CD4-positive, alpha-beta memory T cell (primary cell): ENCODE results near the gene DGKG. TPM values are rescaled to one million over a fixed set of nuclear protein-coding genes. Genes with fewer than 3 reads are reported as not detected.

Experiments used
- CTCF ChIA-PET: fragments of 350-600 bp; sonication (Branson Sonifier 250); formaldehyde crosslinking; loops from one replicate; lab custom pipeline; 2021; ENCODE audit warnings: inconsistent platforms; ENCODE audit not compliant: partially characterized antibody; lab: Charles Lee
- POLR2A ChIA-PET: fragments of 350-600 bp; sonication (Branson Sonifier 250); formaldehyde crosslinking; loops from one replicate; lab custom pipeline; 2021; ENCODE audit not compliant: partially characterized antibody; lab: Charles Lee
- DNase-seq, 5 donors: peaks; one replicate each; pipeline versions ENCODE4 v3.0.0 to v3.0.0-alpha.2; 2020 to 2022; ENCODE audit warnings: mixed read lengths in 1 of 5
- H3K27ac ChIP-seq: one replicate; pipeline ENCODE4 v1.7.0; 2013; ENCODE audit warnings: low read depth, low read length
- H3K27me3 ChIP-seq: 2 replicates; pipeline ENCODE4 v1.7.0; 2013; ENCODE audit warnings: mild to moderate bottlenecking, low read length, moderate library complexity; ENCODE audit not compliant: insufficient read depth
- H3K36me3 ChIP-seq: 2 replicates; pipeline ENCODE4 v1.7.0; 2013; ENCODE audit warnings: mild to moderate bottlenecking, low read length, moderate library complexity; ENCODE audit not compliant: insufficient read depth
- H3K4me1 ChIP-seq: 2 replicates; pipeline ENCODE4 v1.7.0; 2013; ENCODE audit warnings: mild to moderate bottlenecking, low read length, moderate library complexity; ENCODE audit not compliant: insufficient read depth
- H3K4me3 ChIP-seq, 2 donors: one replicate each; pipeline ENCODE4 v1.7.0; 2013; ENCODE audit warnings: low read length in 2 of 2, mild to moderate bottlenecking in 1 of 2
- H3K9me3 ChIP-seq, 2 donors: one replicate each; pipeline ENCODE4 v1.7.0; 2013; ENCODE audit warnings: low read length in 2 of 2, control low read depth in 1 of 2; ENCODE audit not compliant: control insufficient read depth in 1 of 2
- H3K27ac Mint-ChIP-seq, 7 donors: one replicate each; pipeline ENCODE4 v1.8.0; 2020 to 2021; ENCODE audit warnings: mixed read lengths in 7 of 7, mild to moderate bottlenecking in 6 of 7, inconsistent platforms in 3 of 7, moderate library complexity in 3 of 7
- H3K27me3 Mint-ChIP-seq, 2 donors: one replicate each; pipeline ENCODE4 v1.8.0; 2020 to 2021; ENCODE audit warnings: mixed read lengths in 2 of 2
- H3K36me3 Mint-ChIP-seq, 2 donors: one replicate each; pipeline ENCODE4 v1.8.0; 2020 to 2021; ENCODE audit warnings: mixed read lengths in 2 of 2, inconsistent platforms in 1 of 2, mild to moderate bottlenecking in 1 of 2
- H3K4me1 Mint-ChIP-seq, 4 donors: one replicate each; pipeline ENCODE4 v1.8.0; 2020 to 2021; ENCODE audit warnings: mixed read lengths in 4 of 4, mild to moderate bottlenecking in 1 of 4
- H3K4me3 Mint-ChIP-seq, 8 donors: one replicate each; pipeline ENCODE4 v1.8.0; 2020 to 2021; ENCODE audit warnings: mixed read lengths in 8 of 8, mild to moderate bottlenecking in 7 of 8, moderate library complexity in 6 of 8, inconsistent platforms in 3 of 8
- H3K9me3 Mint-ChIP-seq, 8 donors: one replicate each; pipeline ENCODE4 v1.8.0; 2020 to 2021; ENCODE audit warnings: mixed read lengths in 8 of 8, mild to moderate bottlenecking in 5 of 8, inconsistent platforms in 3 of 8, moderate library complexity in 1 of 8
- intact Hi-C: fragments of 100-400 bp; cut with micrococcal nuclease; formaldehyde crosslinking; loops from one replicate; pipeline ENCODE4 v1.15.1; 2023
- polyA plus RNA-seq, 2 donors: library from polyadenylated mRNA; unstranded; fragments of 300-500 nt; fragmentation: Illumina TruSeq; gene quantifications; one replicate each; pipeline ENCODE4 v1.2.3, GENCODE V29; 2021
- total RNA-seq, 2 experiments: library from RNA; stranded (reverse); gene quantifications; one replicate each; pipeline ENCODE4 v1.2.3, GENCODE V29; 2021

Gene DGKG
- total and polyA plus RNA-seq, 4 experiments from 2014 or later, result 0.75 TPM; not detected in 3

DNA sequence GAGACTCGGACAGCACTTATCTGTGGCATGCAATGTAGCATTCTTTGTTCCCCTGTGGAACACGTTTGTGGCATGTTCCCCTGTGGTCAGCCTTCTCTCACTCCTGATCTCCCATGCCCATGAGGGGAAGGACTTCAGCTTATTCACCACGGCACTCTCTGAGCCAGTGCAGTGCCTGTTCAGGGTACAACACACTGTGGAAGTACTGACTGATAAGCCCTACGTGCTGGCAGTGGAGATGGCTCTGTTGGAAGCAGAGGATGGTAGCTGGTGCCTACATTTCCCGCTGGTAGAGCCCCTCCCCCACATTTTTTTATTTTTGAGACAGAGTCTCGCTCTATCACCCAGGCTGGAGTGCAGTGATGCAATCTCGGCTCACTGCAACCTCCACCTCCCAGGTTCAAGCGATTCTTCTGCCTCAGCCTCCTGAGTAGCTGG is 209.7 kb downstream of the DGKG start:
- CTCF ChIA-PET, result no interaction called here
- H3K27ac ChIP-seq, result no peak overlapping the region
- H3K9me3 ChIP-seq, result no peaks in the 10 kb centered on the region
- no peak overlapping the region for H3K4me3 ChIP-seq
- H3K4me1 ChIP-seq, result peaks cover 9% of the 10 kb centered on the region
- no peaks in the 10 kb centered on the region for H3K27me3 ChIP-seq
- H3K36me3 ChIP-seq, result no peaks in the 10 kb centered on the region
- peaks cover 6 to 9% (median 8%) of the 10 kb centered on the region in 4 donors for H3K4me1 Mint-ChIP-seq
- H3K4me3 Mint-ChIP-seq, result no peak overlapping the region
- H3K36me3 Mint-ChIP-seq, result no peaks in the 10 kb centered on the region
- intact Hi-C loops, result no loop called here
- POLR2A ChIA-PET, result no interaction called here
- no peak for DNase-seq
- peaks cover 18 to 19% of the 10 kb centered on the region in 2 donors for H3K27me3 Mint-ChIP-seq
- no peaks in the 10 kb centered on the region for H3K9me3 Mint-ChIP-seq
- H3K27ac Mint-ChIP-seq, result no peak overlapping the region

DNA sequence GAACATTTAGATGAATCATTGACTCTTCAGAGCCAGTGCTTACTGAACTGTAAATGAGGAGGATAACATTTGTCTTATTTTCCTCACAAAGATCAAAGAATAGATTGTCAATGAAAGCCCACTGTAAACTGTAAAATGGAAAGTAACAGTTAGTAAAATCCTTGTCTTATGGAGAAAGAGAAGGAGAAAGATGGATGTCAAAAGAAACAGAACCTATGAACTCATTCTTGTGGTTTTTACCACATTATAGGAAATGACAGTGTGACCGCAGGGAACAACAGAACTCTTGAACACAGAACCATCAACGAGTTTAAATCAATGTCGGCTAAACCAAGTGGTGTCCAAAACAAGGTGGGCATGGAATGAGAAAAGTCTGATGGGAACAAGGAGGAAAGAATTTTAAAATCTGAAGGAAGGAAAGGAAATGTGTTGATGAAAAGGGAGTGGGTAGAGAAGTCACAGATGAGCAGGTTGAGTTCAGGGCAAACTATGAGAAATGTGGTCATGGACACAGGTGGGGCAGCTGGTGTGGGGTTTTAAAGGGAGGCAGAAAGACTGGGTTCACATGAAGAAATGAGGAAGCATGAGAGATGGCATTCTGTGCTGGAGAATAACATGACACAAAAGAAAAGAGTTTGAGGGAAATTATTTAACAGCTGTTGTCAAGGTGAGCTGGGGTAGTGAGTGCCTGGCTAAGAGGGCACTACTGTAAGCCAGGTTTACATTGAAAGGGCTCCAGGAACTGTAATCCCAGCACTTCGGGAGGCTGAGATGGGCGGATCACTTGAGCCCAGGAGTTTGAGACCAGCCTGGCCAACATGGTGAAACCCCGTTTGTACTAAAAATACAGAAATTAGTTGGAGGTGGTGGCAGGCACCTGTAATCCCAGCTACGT is 210.7 kb downstream of the DGKG start:
- H3K4me1 Mint-ChIP-seq, result peaks cover 6 to 9% (median 8%) of the 10 kb centered on the region in 4 donors
- no peak for DNase-seq
- peaks cover 18 to 19% of the 10 kb centered on the region in 2 donors for H3K27me3 Mint-ChIP-seq
- POLR2A ChIA-PET, result no interaction called here
- H3K36me3 Mint-ChIP-seq, result no peaks in the 10 kb centered on the region
- Histone ChIP-seq H3K4me1 (peaks cover 9% of the 10 kb centered on the region), H3K27ac (no peak overlapping the region), H3K36me3 (no peaks in the 10 kb centered on the region), H3K27me3 (no peaks in the 10 kb centered on the region), H3K4me3 (no peak overlapping the region), H3K9me3 (no peaks in the 10 kb centered on the region)
- peak overlapping the region in 1 of 7 donors; percentile 13 for H3K27ac Mint-ChIP-seq
- H3K4me3 Mint-ChIP-seq, result peak overlapping the region in 2 of 8 donors; percentile 47 to 69
- no peaks in the 10 kb centered on the region for H3K9me3 Mint-ChIP-seq
- CTCF ChIA-PET, result no interaction called here
- intact Hi-C loops, result no loop called here

DNA sequence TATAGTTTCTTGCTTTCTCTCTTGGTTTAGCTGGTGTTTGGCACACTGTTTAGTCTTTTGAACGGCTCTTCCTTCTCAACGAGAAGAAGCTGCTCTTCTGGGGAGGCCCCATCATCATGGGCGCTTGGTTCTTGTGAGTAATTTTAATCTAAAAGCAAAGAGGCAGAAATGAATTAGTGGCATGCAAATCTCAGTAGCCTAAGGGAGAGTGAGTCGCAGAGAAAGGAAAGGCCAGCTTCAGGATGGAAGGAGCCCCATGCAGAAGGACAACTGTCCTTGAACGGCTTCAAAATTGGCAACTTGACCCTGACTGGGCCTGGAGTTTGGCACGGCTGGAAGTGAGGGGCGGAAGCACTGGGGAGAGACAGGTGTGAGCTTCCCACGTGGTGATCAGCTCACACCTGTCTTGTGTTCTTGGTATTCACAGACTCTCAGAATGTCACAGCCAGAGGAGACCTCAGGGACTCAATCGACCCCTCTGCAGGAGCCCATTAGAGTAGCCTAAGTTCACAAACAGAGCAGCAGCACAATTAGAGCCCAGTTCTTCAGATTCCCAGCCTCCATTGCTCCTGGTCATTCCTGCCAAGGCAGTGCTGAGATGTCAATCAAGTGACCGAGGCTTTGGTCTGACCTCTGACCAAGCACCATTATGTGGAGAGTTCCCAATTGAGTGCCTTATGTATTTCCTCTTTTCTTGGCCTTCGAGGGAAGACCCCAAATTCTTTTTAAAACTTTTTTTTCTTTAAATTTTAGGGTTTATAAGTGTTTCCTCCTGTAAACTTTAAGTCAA is 211.8 kb downstream of the DGKG start:
- Histone ChIP-seq H3K4me3 (no peak overlapping the region), H3K27me3 (no peaks in the 10 kb centered on the region), H3K27ac (no peak overlapping the region), H3K4me1 (peaks cover 9% of the 10 kb centered on the region), H3K9me3 (no peaks in the 10 kb centered on the region), H3K36me3 (no peaks in the 10 kb centered on the region)
- Mint-ChIP-seq H3K4me1 (peaks cover 6 to 9% (median 8%) of the 10 kb centered on the region in 4 donors), H3K27ac (no peak overlapping the region), H3K4me3 (no peak overlapping the region), H3K36me3 (no peaks in the 10 kb centered on the region), H3K27me3 (peaks cover 18 to 21% of the 10 kb centered on the region in 2 donors), H3K9me3 (no peaks in the 10 kb centered on the region)
- no peak for DNase-seq
- intact Hi-C loops, result no loop called here
- ChIA-PET CTCF (no interaction called here), POLR2A (no interaction called here)

DNA sequence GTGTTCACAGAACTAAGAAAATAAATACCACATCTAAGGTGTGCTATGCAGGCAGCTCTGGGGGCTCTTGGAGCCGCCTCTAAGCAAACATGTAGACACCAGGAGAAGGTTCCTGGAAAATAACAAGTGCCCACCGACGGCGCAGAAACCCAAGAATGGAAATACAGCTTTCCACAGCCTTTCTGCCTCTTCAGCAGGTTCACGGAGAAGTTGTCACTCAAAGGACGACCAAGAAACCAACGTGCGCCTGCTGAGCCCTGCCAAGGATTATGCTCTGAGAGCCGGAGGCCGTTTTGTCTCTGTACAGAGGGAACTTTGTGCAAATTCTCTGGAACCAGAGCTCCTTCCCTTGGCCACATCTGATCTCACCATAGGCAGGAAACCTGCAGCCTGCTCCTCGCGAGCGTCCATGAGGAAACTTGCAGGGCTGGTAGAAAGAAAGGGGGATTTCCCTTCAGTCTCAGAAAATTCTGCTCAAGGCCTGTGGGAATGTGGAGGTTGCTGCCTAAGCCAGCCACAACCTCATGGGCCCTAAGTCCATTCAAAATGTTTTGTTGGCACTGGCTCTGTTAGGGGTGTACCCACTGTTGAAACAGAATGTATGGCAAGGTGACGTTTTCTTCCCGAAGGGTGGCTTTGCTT is 212.6 kb downstream of the DGKG start:
- ChIA-PET CTCF (no interaction called here), POLR2A (no interaction called here)
- DNase-seq, result no peak
- no peaks in the 10 kb centered on the region for H3K27me3 ChIP-seq
- H3K27ac ChIP-seq, result no peak overlapping the region
- intact Hi-C loops, result no loop called here
- Mint-ChIP-seq H3K36me3 (no peaks in the 10 kb centered on the region), H3K27me3 (peaks cover 18 to 24% of the 10 kb centered on the region in 2 donors), H3K9me3 (no peaks in the 10 kb centered on the region), H3K27ac (no peak overlapping the region), H3K4me1 (peaks cover 6 to 9% (median 8%) of the 10 kb centered on the region in 4 donors), H3K4me3 (no peak overlapping the region)
- H3K36me3 ChIP-seq, result no peaks in the 10 kb centered on the region
- no peak overlapping the region for H3K4me3 ChIP-seq
- peaks cover 9% of the 10 kb centered on the region for H3K4me1 ChIP-seq
- H3K9me3 ChIP-seq, result no peaks in the 10 kb centered on the region

DNA sequence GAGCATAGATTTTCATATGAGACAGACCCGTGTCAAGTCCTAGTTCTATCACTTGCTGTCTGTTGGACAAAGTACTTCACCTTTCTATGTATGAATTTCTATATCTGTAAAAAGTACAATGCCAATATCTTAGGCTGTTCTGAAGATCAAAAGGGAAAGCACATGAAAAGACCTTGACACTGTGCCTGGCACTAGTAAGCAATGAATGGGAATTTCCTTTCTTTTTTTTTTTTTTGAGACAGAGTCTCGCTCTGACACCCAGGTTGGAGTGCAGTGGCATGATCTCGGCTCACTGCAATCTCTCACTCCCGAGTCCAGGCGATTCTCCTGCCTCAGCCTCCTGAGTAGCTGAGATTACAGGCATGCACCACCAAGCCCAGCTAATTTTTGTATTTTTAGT is 217.8 kb downstream of the DGKG start:
- ChIA-PET CTCF (no interaction called here), POLR2A (no interaction called here)
- no peaks in the 10 kb centered on the region for H3K9me3 ChIP-seq
- H3K4me1 Mint-ChIP-seq, result no peaks in the 10 kb centered on the region
- H3K9me3 Mint-ChIP-seq, result no peaks in the 10 kb centered on the region
- H3K27me3 ChIP-seq, result no peaks in the 10 kb centered on the region
- no peak overlapping the region for H3K27ac Mint-ChIP-seq
- no peaks in the 10 kb centered on the region for H3K36me3 Mint-ChIP-seq
- intact Hi-C loops, result no loop called here
- H3K4me3 Mint-ChIP-seq, result no peak overlapping the region
- peaks cover 11 to 16% of the 10 kb centered on the region in 2 donors for H3K27me3 Mint-ChIP-seq
- DNase-seq, result no peak
- no peaks in the 10 kb centered on the region for H3K4me1 ChIP-seq
- H3K27ac ChIP-seq, result no peak overlapping the region
- H3K36me3 ChIP-seq, result no peaks in the 10 kb centered on the region
- no peak overlapping the region for H3K4me3 ChIP-seq

DNA sequence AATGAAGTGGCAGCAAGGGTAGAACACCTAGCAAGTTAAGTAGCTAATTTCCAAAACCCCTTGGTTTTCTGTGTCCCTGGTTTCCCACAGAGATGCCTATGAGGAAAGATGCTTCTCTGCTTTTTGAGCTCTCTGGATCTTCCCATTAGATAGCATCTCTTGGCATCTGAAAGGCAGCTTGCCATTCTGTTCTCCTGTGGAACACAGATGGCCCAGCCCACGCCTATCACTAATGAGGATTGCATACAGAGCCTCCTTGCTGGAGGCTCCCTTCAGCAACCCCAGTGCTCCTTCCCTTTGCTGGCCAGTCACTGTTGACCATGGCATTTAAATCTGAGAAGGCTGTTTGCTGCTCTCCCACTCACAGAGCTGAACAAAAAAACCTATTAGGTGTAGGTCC is 218.8 kb downstream of the DGKG start:
- no peaks in the 10 kb centered on the region for H3K36me3 Mint-ChIP-seq
- Histone ChIP-seq H3K4me3 (no peak overlapping the region), H3K27ac (no peak overlapping the region), H3K9me3 (no peaks in the 10 kb centered on the region), H3K36me3 (no peaks in the 10 kb centered on the region), H3K27me3 (no peaks in the 10 kb centered on the region), H3K4me1 (no peaks in the 10 kb centered on the region)
- H3K4me1 Mint-ChIP-seq, result no peaks in the 10 kb centered on the region
- no peak overlapping the region for H3K27ac Mint-ChIP-seq
- ChIA-PET POLR2A (no interaction called here), CTCF (no interaction called here)
- H3K4me3 Mint-ChIP-seq, result no peak overlapping the region
- H3K27me3 Mint-ChIP-seq, result peaks cover 11 to 20% of the 10 kb centered on the region in 2 donors
- intact Hi-C loops, result no loop called here
- DNase-seq, result no peak
- no peaks in the 10 kb centered on the region for H3K9me3 Mint-ChIP-seq

DNA sequence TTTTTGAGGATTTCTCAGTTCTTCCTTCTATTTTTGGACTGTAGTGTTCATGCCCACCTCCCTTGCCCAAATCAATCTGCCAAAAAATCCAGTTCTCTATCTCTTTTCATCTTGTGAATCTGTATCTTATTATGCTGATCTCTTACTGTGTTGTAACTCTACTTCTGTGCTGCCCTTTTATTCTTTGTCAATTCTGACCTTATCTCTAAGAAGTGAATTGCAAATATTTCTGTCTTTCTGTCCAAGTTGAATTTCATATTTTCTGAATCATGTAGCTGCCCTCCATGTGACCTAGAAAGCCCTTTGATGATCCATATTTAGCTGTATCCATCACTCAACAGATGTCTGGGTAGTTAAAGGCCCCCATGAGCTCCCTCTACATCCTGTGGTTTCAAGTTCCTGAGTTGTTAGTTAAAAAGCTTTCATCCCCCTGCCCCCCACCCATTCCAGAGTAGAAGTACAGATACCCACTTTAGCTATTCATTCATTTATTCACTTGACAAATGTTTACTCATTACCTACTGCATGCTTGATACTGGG is 219.6 kb downstream of the DGKG start:
- no peaks in the 10 kb centered on the region for H3K36me3 Mint-ChIP-seq
- intact Hi-C loops, result no loop called here
- no peak overlapping the region for H3K27ac ChIP-seq
- H3K27ac Mint-ChIP-seq, result no peak overlapping the region
- DNase-seq, result no peak
- CTCF ChIA-PET, result no interaction called here
- H3K9me3 ChIP-seq, result no peaks in the 10 kb centered on the region
- no peaks in the 10 kb centered on the region for H3K9me3 Mint-ChIP-seq
- H3K4me1 ChIP-seq, result no peaks in the 10 kb centered on the region
- H3K4me1 Mint-ChIP-seq, result no peaks in the 10 kb centered on the region
- no peaks in the 10 kb centered on the region for H3K27me3 ChIP-seq
- peaks cover 11 to 20% of the 10 kb centered on the region in 2 donors for H3K27me3 Mint-ChIP-seq
- H3K4me3 Mint-ChIP-seq, result no peak overlapping the region
- no peaks in the 10 kb centered on the region for H3K36me3 ChIP-seq
- POLR2A ChIA-PET, result no interaction called here
- H3K4me3 ChIP-seq, result no peak overlapping the region
